GM18519 (cell line): Measurements from ENCODE around the gene IDE.
A peak's percentile ranks its signal among the peaks of the same experiment; 100 is the strongest.

Source experiments
- ATAC-seq: cut with Tn5 transposase; IDR thresholded peaks from one replicate; pipeline ENCODE4 v1.9.1; 2021; ENCODE audit warnings: mild to moderate bottlenecking, moderate library complexity; ENCODE audit not compliant: unreplicated experiment, low FRiP score

Gene IDE

DNA sequence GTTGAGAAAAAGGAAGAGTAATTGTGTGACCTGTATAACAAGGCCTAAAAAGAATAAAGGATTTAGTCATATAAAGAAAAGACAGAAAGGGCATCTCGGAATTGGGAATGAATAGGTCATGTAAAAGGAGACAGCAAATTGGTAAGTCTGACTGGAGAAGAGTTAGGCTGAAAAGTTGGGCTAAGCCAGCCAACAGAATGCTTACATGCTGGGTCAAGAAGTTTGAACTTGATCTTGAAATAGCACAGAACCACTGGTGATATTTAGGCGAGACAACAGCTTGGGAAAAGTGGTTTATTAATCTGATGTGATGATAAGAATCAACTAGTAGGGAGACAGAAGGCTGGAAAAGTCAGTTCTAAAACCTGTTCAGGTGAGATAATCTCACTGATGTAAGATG is 4.8 kb downstream of the IDE start:
- ATAC-seq: no peak

DNA sequence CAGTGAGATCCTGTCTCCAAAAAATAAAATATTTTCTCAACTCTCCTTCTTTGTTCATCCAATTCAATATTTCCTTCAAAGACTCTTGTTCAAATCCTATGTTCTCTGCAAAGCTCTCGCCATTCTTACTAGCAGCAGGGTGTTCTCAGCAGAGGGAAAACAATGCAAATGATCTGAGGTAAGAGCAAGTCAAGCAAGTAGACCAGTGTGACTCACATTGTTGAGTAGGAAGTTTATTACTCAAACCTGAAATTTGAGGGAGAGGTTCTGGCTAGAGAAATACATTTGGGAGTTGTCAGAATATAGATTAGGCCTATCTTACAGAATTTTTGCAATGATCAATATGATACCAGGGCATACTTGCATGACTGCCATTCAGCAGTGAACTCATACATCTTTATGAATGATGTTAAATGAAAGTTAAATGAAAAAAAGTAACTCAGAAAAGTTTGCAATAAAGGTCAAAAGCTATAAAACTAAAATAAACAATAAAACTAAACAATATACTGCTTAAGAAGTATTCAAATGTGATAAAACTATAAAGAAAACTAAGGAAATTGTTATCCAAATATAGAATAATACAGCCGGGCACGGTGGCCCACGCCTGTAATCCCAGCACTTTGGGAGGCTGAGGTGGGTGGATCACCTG is 5.8 kb downstream of the IDE start:
- ATAC-seq: no peak

DNA sequence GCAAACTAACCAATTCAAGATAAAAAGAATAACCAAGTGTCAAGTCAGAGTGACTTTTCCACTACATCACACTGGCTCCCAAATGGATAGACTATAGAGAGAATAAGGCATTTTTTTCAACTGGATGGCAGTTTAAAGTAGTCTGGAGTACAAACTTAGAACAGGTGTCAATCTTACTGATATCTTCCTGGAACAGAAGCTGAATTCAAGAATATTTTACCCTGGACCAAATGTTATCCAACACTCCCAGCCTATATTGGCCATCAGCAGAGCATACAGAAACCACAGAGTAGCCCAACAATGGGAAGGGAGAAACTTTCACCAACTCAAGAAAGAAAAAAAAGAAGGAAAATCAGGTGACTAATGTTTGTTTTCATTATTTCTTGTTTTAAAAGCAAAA is 11.5 kb downstream of the IDE start:
- ATAC-seq: no peak

DNA sequence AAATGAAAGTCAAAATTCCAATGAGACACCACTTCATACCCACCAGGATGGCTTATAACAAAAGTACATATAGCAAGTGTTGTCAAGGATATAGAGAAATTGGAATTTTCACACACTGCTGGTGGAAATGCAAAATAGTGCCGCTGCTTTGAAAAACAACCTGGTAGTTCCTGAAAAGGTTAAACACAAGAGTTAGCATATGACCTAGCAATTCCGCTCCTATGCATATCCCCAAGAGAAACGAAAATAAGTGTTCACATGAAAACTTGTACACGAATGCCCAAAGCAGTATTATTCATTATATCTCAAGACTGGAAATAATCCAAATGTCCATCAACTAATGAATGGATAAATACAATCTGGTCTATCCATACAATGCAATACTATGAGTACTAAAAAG is 14.8 kb downstream of the IDE start:
- no peak for ATAC-seq

DNA sequence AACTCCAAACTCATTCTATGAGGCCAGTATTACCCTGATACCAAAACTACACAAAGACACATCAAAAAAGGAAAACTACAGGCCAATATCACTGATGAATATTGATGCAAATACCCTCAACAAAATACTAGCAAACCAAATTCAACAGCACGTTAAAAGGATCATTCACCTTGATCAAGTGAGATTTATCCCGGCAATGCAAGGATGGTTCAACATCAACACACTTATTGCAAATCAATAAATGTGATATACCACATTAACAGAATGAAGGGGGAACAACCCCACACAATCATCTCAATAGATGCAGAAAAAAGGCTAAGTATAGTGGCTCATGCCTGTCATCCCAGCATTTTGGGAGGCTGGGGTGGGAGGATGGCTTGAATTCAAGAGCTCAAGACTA is 19.9 kb downstream of the IDE start:
- ATAC-seq: no peak

DNA sequence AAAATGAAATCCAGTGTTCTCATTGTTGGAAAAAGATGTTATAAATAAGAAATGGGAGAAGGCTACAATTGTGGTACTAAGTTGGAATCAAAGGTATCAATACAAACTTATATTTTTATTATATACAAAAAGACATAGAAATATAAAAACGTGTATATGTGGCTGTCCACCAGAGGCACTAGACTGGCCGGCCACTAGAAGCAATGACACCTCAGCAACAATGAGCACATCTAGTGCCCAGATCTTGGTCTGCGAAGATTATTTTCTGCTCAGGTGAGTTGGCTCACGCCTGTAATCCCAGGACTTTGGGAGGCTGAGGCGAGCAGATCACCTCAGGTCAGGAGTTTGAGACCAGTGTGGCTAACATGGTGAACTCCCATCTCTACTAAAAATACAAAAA is 21.6 kb downstream of the IDE start:
- ATAC-seq: no peak

DNA sequence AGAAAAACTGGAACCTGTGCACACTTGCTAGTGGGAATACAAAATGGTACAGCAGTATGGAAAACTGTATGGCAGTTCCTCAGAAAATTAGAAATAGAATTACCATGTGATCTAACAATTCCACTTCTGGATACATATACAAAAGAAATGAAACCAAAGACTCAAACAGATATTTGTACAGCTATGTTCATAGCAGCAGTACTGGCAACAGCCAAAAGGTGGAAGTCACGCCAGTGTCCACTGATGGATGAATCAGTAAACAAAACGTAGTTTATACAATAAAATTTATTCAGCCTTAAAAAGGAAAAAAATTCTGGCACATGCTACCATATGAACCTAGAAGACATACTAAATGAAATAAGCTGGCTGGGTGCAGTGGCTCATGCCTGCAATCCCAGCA is 23.0 kb downstream of the IDE start:
- no peak for ATAC-seq

DNA sequence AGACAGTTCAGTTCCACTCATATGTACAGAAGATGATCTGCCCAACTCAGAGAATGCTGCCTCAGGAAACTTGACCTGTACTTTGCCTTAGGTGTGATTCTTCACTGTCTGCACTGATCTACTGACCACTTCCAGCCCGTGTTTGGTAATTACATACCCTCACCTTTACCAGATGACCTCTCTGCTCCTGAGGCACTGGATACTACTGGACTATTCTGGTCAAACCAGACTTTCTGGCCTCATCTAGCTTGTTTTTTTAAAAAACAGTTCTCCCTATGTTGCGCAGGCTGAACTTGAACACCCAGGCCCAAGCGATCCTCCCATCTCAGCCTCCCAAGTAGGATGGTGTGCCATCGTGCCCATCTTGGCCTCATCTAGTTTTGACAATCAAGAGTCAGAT is 26.2 kb downstream of the IDE start:
- ATAC-seq: no peak

DNA sequence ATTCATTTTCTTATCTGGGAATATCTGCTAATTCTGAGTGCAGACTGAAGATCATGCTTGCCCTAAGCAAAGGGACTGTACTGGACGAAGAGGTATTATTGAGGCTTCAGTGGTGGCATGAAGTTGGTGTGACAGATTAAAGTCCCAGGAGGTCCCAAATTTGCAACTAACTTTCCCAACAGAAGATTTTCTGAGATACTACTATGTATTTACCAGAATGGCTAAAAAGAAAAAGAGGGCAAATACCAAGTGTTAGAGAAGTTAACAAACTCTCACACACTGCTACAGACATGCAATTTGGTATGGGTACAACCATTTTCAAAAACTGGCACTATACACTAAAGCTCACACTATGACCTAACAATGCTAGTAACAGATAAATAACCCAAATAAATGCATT is 28.3 kb downstream of the IDE start:
- no peak for ATAC-seq

DNA sequence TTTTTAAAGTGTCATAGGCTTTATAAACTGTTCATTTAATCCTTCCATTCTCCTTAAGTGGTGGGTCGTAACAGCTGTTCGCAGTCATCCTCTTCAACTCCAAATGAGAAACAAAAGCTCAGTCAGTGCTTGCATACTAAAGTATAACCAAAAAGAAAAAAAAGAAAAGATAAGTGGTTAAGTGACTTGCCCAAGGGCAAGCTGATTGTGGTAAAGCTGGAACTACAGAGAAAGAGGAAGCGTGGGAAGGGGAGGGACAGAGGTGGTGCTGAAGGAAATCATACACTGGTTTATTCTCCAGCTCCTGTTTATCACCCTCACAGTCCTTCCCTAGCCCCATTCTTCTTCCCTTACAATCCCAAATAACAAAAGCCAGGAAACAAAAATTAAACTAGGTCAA is 29.6 kb downstream of the IDE start:
- ATAC-seq: no peak

DNA sequence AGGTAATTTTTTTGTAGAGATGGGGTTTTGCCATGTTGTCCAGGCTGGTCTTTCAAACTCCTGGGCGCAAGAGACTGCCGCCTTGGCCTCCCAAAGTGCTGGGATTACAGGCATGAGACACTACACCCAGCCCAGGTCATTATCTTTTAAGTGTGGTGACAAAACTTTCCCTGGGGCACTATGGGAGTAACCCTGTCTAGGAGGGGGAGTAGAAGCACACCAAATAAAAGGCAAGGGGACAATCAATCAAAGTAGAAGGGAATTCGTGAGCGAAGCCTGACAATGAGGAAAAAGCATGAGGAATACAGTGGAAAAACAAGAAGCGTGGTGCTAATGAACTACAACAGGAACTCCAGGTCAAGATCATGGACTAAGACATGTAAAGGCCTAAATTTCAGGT is 31.4 kb downstream of the IDE start:
- ATAC-seq: no peak

DNA sequence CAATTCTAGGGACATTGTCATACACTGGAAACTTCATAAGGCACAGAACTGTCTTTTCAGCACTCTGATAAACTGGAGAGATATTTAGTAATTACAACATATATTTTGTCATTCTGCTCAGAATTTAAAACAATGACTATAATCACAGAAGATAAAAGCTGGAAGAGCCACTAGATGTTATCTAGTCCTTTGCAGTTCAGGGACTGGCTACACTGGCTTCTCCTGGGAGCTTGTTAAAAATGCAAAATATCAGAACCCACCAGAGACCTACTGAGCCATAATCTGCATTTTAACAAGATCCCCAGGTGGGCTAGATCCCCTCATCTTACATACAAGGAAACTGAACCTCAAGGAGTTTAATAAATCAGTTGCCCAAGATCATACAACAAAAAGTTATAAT is 32.3 kb downstream of the IDE start:
- ATAC-seq: no peak

DNA sequence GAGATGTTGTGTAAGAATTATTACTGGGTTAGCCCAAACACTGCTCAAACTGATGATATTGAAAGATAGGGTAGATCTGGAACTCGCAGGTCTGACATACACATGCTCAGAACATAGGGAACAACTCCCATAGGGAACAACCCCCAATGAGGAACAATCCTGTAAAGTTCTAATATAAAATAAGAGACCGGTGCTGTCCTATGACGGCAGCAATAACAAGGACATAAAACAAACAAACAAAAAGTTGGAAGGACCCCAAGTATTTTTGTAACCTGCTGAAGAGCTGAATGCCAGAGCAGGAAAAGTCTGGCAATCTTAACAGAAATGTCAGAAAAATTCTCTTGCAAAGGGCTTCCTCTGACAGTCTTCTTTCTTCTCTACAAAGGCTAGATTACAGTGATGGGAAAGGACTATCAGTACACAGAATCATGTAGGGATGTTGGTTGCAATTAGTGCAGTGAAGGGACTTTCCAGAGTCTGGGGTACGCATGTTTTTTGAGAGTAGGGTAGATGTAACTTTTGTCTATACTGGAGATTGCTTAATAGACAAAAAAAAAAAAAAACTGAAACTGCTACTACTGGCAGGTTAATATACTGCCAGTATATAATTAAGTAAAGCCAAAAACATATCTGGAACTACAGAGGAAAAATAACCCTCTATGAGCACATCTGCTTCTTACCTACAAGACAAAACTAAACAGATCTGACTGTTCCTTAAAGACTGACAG is 35.5 kb downstream of the IDE start:
- ATAC-seq: no peak

DNA sequence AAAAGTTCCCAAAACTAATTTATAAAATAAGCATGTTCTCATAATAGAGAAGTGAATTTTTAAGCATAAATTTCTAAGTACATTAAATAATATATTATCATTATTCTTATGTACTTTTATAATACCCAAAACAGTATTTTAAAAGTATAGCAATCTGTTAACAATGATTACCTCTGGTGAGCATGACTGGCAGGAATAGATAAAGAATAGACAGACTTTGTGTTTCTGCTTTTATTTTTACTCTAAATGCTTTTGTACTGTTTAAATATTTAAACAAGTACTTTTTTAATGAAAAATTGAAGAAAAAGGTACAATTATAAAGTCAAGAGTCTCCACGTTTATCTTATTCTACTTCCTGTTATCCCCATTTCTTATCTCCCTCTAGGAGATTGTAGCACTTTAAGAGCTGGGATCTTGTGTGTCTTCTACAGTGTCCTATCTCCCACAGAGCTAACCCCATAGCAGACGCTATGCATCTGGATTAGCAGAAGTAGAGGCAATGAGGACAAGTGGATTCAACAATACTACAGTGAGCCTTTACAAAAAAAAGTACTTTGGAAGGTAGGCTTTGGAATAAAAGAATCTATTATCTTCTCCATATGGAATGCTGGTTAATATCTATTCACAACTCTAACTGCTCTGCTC is 42.9 kb downstream of the IDE start:
- ATAC-seq: no peak

DNA sequence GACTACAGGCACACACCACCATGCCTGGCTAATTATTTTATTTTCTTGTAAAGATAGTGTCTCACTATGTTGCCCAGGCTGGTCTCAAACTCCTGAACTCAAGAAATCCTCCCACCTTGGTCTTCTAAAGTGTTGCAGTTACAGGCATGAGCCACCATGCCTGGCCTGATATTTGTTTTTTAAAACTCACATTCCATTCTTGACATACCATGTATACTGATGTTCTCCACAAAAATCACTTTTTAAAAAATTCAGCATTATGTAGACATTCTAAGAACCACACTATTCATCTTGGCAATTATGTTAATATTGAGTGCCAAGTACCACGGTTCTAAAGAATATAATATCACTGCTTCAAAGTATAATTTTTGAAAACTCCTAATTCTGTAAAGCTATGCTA is 43.5 kb downstream of the IDE start:
- no peak for ATAC-seq

DNA sequence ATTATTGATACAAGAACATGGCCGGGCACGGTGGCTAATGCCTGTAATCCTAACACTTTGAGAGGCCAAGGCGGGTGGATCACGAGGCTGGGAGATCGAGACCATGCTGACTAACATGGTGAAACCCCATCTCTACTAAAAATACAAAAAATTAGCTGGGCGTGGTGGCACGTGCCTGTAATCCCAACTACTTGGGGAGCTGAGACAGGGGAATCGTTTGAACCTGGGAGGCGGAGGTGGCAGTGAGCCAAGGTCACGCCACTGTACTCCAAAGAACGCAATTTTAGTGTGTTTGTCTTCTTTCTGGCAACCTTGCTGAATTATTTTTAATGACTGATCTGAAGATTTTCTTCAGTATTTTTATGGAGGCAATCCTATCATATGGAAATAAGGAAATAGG is 46.2 kb downstream of the IDE start:
- ATAC-seq: no peak

DNA sequence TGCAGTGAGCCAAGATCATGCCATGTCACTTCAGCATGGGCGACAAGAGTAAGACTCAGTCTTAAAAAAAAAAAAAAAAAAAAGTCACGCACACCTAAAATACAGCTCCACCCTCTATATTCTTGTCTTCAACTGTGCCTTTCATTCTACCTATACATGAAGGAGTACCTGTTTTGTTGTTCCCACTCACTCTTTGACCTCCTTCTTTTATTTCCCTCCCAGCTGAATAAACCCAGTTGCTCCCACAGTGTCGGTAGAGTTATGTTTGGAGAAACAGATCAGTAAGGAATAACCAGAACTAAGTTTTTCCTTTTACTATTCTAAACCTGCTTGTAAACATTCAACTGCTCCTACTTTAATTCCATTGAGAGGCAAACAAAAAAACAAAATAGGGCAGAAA is 50.3 kb downstream of the IDE start:
- no peak for ATAC-seq

DNA sequence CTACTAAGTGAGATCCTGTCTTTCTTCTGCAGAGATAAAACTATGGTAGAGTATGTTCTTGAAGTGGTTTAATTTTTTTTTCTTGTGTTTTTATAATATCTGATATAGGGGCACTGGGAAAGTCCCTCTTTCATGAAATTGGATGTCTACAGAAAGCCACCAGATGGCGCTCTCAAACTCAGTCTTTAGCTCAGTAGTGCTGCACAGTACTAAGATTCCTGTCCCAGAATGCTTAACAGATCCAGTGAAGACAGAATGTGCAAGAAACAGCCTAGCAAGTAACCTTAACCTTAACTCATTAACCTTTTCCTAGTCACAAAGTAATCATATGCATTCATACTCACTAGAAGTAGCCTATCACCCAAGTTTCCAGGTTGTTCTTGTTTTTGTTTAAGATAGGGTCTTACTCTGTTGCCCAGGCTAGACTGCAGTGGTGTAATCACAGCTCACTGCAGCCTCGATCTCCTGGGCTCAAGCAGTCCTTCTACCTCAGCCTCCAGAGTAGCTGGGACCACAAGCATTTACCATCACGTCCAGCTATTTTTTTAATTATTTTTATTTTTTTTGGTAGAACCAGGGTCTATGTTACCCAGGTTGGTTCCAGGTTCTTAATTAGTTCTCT is 56.7 kb downstream of the IDE start:
- ATAC-seq: peak; percentile 51

DNA sequence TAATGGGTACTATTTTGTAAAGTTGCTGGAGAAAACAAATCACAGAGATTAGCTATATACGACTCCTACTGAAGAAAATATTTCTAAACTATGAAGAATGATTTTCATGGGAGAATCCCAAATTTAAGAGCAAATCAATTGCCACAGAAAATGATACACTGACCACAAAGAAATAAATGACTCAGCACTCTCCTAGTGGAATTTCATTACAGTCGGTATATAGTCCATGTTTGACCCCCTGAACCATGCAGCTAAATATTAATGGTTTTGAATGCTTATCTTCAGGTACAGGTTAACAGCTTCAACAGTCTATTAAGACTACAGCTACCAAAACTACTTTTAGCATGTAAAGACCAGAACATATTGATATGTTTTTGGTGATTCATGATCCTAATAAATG is 65.0 kb downstream of the IDE start:
- no peak for ATAC-seq

DNA sequence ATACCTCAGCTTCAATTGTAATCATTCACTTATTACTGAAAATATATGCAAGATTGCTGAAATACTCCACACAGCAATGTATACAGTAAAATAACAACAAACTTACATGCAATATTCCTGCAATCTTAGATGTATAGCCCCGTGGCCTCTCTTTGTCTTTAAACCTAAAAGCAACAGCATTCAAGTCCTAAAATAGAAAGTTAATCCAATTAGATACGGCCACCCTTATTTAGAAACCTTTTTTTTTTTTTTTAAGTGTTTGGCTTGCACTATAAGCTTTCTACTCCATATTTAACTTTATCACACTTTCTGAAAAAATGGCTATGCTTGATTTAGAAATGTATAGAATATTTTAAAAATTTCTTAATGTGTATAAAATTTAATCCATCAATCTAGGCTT is 67.6 kb downstream of the IDE start:
- no peak for ATAC-seq

DNA sequence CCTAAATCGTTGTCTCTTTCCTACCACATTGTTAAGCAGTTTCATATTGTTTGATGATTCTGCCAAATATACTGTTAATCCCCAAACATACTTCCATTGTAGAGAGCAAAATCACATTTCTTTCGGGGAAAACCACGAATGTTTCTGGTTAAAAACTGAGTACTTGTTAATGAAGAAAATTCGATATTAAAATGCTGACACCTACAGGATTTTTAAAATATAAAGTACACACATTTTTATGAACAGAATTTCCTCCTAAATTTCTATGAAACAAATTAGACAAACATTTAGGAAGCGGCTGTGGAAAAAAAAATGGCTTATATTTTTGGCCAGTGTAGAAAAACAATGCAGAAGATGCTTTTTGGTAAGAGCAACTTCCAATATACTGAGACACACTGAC is 68.8 kb downstream of the IDE start:
- ATAC-seq: no peak
